Loucy (cell line): ENCODE data around the gene SEM1.

Source experiments
- H2AFZ ChIP-seq: fragments of 200-600 bp; sonication (generic); 2 replicates; pipeline ENCODE4 v1.6.0; 2016; ENCODE audit warnings: antibody characterized with exemption, mild to moderate bottlenecking, low read length, moderate library complexity
- H3F3A ChIP-seq: fragments of 200-600 bp; 2 replicates; pipeline ENCODE4 v1.6.0; 2016; ENCODE audit warnings: antibody characterized with exemption, low read depth, mild to moderate bottlenecking
- H3K27me3 ChIP-seq: fragments of 200-600 bp; sonication (generic); 2 replicates; pipeline ENCODE4 v1.6.1; 2014; ENCODE audit warnings: low read length, mild to moderate bottlenecking; ENCODE audit not compliant: insufficient read depth, poor library complexity, severe bottlenecking
- H3K36me3 ChIP-seq: fragments of 200-600 bp; sonication (generic); 2 replicates; pipeline ENCODE4 v1.6.1; 2016; ENCODE audit warnings: low read length; ENCODE audit not compliant: insufficient read depth
- H3K4me1 ChIP-seq: fragments of 200-600 bp; sonication (generic); 2 replicates; pipeline ENCODE4 v1.5.1; 2014; ENCODE audit warnings: low read length, mild to moderate bottlenecking; ENCODE audit not compliant: insufficient read depth, poor library complexity, severe bottlenecking
- H3K4me2 ChIP-seq: fragments of 200-600 bp; sonication (generic); 2 replicates; pipeline ENCODE4 v1.6.0; 2014; ENCODE audit warnings: antibody characterized with exemption, low read length, low read depth, mild to moderate bottlenecking; ENCODE audit not compliant: poor library complexity, severe bottlenecking
- H3K4me3 ChIP-seq: fragments of 200-600 bp; sonication (generic); 2 replicates; pipeline ENCODE4 v1.5.1; 2014; ENCODE audit warnings: low read length, mild to moderate bottlenecking, mixed read lengths; ENCODE audit not compliant: poor library complexity, severe bottlenecking
- H3K79me2 ChIP-seq: fragments of 200-600 bp; sonication (generic); 2 replicates; pipeline ENCODE4 v1.6.1; 2014; ENCODE audit warnings: low read length; ENCODE audit not compliant: insufficient read depth
- H3K9ac ChIP-seq: fragments of 200-600 bp; sonication (generic); 2 replicates; pipeline ENCODE4 v1.6.0; 2014; ENCODE audit warnings: mild to moderate bottlenecking, low read depth, low read length, moderate library complexity; ENCODE audit not compliant: poor library complexity, severe bottlenecking
- H3K9me2 ChIP-seq: fragments of 200-600 bp; sonication (generic); replicated peaks from 2 replicates; pipeline ENCODE4 v1.6.1; 2016; ENCODE audit warnings: low read depth, low read length, mixed read lengths
- H3K9me3 ChIP-seq: fragments of 200-600 bp; sonication (generic); 2 replicates; pipeline ENCODE4 v1.6.1; 2014; ENCODE audit warnings: mild to moderate bottlenecking, antibody characterized with exemption, low read length, low read depth; ENCODE audit not compliant: insufficient read depth
- H4K20me1 ChIP-seq: fragments of 200-600 bp; sonication (generic); 2 replicates; pipeline ENCODE4 v1.6.0; 2014; ENCODE audit warnings: antibody characterized with exemption, low read length, mild to moderate bottlenecking; ENCODE audit not compliant: insufficient read depth, poor library complexity, severe bottlenecking
- EZH2phosphoT487 ChIP-seq: fragments of 200-600 bp; IDR thresholded peaks from 2 replicates; pipeline ENCODE4 v1.6.1; 2018; ENCODE audit warnings: antibody characterized with exemption, mild to moderate bottlenecking, moderate library complexity, borderline replicate concordance
- TF ChIP-seq, protein P1 (sequence below): fragments of 200-600 bp; sonication (generic); conservative IDR thresholded peaks from 2 replicates; pipeline ENCODE4 v1.5.1; 2014; ENCODE audit warnings: mild to moderate bottlenecking, antibody characterized with exemption, low read length

Gene SEM1

DNA sequence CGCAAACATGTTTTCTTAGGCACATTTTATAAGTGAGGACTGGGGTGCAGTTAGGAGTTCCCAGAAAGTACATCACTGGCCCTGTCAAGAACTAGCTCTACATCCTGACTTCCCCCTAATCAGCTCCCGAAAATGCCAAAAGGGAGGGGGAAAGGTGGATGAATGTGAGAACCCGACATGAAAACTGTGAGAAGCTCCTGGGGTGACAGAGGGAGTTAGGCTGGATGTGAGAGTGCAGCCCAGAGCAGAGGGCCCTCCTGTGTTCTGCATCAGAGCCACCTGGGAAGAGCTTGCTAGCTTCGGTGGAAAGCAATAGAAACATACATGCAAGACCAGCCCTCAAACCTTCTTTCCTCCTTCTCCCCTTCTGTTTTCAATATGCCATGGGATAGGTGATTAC is 30.5 kb upstream of the SEM1 start:
- Histone ChIP-seq H3K79me2 (no peaks in the 10 kb centered on the region), H3K4me1 (no peaks in the 10 kb centered on the region), H3F3A (no peaks in the 10 kb centered on the region), H3K4me2 (no peak overlapping the region), H3K9me2 (no peaks in the 10 kb centered on the region), H2AFZ (no peak overlapping the region), H3K9me3 (no peaks in the 10 kb centered on the region), H3K36me3 (no peaks in the 10 kb centered on the region), H3K27me3 (no peaks in the 10 kb centered on the region), H3K4me3 (no peak overlapping the region), H4K20me1 (no peaks in the 10 kb centered on the region), H3K9ac (no peak overlapping the region)
- no peak for TF ChIP-seq EZH2phosphoT487
- TF ChIP-seq, protein P1, sequence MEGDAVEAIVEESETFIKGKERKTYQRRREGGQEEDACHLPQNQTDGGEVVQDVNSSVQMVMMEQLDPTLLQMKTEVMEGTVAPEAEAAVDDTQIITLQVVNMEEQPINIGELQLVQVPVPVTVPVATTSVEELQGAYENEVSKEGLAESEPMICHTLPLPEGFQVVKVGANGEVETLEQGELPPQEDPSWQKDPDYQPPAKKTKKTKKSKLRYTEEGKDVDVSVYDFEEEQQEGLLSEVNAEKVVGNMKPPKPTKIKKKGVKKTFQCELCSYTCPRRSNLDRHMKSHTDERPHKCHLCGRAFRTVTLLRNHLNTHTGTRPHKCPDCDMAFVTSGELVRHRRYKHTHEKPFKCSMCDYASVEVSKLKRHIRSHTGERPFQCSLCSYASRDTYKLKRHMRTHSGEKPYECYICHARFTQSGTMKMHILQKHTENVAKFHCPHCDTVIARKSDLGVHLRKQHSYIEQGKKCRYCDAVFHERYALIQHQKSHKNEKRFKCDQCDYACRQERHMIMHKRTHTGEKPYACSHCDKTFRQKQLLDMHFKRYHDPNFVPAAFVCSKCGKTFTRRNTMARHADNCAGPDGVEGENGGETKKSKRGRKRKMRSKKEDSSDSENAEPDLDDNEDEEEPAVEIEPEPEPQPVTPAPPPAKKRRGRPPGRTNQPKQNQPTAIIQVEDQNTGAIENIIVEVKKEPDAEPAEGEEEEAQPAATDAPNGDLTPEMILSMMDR = no peak

GRCh38 chr7:96739609-96740008 is 30.0 kb upstream of the SEM1 start:
- Histone ChIP-seq H3F3A (no peaks in the 10 kb centered on the region), H3K4me1 (no peaks in the 10 kb centered on the region), H2AFZ (no peak overlapping the region), H3K9ac (no peak overlapping the region), H4K20me1 (no peaks in the 10 kb centered on the region), H3K4me2 (no peak overlapping the region), H3K9me2 (no peaks in the 10 kb centered on the region), H3K4me3 (no peak overlapping the region), H3K27me3 (no peaks in the 10 kb centered on the region), H3K79me2 (no peaks in the 10 kb centered on the region), H3K9me3 (no peaks in the 10 kb centered on the region), H3K36me3 (no peaks in the 10 kb centered on the region)
- TF ChIP-seq, protein P1 = no peak
- TF ChIP-seq EZH2phosphoT487 = no peak

DNA sequence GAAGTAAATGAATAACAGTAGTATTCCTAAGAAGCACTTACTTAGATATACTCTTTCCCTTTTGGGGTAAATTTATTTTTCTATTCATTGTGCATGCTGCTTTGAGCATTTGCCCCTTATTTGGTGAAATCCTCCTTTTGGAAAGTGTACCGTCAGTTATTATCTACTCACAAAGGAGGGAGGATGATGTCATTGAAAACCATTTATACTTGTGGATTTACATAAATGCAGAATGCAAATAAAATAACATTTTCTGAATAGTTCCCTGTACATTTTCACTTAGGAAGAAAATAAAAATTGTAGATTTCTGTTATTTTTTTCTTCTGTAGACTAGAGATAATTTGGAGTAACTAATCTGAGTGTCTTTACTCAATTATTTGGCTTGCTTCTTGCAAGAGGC is 29.5 kb upstream of the SEM1 start:
- no peaks in the 10 kb centered on the region for H3K79me2 ChIP-seq
- H2AFZ ChIP-seq = no peak overlapping the region
- no peaks in the 10 kb centered on the region for H3K4me1 ChIP-seq
- H3K9me2 ChIP-seq = no peaks in the 10 kb centered on the region
- H4K20me1 ChIP-seq = no peaks in the 10 kb centered on the region
- no peaks in the 10 kb centered on the region for H3K27me3 ChIP-seq
- no peaks in the 10 kb centered on the region for H3K9me3 ChIP-seq
- H3F3A ChIP-seq = no peaks in the 10 kb centered on the region
- TF ChIP-seq, protein P1 = no peak
- no peak for TF ChIP-seq EZH2phosphoT487
- H3K9ac ChIP-seq = no peak overlapping the region
- no peaks in the 10 kb centered on the region for H3K36me3 ChIP-seq
- H3K4me2 ChIP-seq = no peak overlapping the region
- H3K4me3 ChIP-seq = no peak overlapping the region
